ENCODE data around the gene SAFB2.

Gene SAFB2

DNA sequence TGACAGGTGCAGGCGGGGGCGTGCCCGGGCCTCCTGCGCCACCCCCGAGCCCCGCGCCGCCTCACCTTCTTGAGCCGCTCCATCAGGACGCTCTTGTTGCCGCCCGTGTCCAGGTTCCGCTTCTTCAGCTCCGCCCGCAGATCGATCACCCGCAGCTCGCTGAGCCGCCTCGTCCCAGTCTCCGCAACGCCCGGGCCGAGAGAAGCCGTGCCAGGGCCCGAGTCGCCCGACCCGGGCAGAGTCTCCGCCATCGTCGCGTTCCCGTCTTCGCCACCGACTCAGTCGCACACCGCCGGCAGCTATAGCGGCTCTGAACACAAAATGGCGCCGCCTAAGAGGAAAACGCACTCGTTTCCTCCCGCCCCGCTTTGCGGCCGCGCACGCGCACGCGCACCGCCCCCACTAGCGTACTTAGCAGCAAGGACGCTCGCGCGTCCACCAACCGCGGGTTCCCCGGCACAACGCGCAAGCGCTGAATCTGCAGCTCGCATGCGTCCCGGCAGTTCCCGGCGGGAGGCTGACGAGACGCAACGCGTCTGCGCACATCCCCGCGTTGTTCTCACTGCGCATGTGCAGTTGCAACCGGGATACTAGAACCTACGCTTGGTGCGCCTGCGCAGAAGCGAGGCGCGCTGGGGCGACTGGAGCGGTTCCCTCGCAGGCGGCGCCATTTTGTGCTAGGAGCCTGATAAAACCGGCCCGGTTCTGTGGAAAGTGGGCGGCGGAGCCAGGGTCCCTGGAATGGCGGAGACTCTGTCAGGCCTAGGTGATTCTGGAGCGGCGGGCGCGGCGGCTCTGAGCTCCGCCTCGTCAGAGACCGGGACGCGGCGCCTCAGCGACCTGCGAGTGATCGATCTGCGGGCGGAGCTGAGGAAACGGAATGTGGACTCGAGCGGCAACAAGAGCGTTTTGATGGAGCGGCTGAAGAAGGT is at the start of gene SAFB2, which contains the start of gene SAFB:
Gene SAFB2, minus strand, starts transcription at position 312 of the 932 bp plus-strand sequence. Its CDS starts 61 bp downstream, at position 251.
Gene SAFB, plus strand, starts transcription at position 619 of the 932 bp plus-strand sequence. Its CDS starts 123 bp downstream, at position 742.
- DNase-seq (ENCODE audit: low read depth in 2 of 2, low spot score in 1 of 2) = peak; percentile 98 to 99

DNA sequence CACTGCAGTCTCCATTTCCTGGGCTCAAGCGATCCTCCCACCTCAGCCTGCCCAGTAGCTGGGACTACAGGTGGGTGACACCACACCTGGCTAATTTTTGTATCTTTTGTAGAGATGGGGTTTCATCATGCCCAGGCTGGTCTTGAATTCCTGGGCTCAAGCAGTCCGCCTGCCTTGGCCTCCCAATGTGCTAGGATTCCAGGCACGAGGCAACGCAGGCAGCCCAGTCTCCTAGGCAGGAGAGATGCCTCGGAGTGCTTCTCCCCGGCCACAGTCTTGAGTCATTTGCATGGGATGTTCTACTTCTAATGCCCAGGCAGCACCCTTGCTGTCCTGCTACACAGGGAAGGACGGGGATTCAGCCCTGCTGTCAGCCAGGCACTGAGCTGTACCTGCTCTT is 49.0 kb upstream of the SAFB2 start:
- DNase-seq (ENCODE audit: low read depth in 2 of 2, low spot score in 1 of 2) = no peak

DNA sequence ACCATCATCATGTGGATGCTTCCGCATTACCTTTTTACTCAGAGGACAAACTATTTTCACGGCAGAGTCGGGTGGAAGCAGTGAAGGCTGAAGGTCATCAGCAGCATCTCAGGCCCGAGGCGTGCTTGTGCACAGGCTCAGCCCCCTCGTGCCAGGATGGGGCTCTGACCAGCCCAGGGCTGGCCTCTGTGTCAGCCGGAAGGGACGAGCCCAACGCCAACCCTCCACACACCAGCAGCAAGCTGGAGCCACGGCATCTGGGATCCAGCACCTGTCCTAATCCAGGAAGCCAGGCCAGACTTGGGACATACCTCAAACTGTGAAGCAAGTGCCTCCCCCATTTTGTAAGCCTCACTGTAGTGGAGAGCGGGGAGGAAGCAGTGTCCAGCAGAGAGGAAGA is 46.6 kb upstream of the SAFB2 start:
- no peak for DNase-seq (ENCODE audit: low read depth in 2 of 2, low spot score in 1 of 2)

DNA sequence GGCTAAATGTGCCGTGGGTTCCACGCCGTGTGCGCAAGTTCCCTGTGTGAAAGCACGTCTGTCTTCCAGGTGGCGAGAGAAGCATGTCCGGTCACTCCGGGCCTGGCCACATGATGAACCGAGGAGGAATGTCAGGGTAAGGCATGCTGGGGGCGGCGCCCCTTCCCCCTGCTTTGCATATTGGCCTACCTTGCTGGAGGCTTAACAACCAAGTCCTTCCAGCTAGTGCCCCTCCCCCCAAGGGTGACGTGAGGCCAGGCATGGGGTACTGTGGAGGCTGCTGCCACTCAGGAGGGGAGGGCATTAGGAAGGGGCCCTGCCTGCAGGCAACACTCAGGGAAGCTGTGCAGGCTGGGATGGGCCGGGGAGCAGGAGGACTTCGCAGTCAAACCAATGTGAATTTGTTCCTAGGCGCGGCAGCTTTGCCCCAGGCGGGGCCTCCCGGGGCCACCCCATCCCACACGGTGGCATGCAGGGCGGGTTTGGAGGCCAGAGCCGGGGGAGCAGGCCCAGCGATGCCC is 45.2 kb upstream of the SAFB2 start:
- no peak for DNase-seq (ENCODE audit: low read depth in 2 of 2, low spot score in 1 of 2)

DNA sequence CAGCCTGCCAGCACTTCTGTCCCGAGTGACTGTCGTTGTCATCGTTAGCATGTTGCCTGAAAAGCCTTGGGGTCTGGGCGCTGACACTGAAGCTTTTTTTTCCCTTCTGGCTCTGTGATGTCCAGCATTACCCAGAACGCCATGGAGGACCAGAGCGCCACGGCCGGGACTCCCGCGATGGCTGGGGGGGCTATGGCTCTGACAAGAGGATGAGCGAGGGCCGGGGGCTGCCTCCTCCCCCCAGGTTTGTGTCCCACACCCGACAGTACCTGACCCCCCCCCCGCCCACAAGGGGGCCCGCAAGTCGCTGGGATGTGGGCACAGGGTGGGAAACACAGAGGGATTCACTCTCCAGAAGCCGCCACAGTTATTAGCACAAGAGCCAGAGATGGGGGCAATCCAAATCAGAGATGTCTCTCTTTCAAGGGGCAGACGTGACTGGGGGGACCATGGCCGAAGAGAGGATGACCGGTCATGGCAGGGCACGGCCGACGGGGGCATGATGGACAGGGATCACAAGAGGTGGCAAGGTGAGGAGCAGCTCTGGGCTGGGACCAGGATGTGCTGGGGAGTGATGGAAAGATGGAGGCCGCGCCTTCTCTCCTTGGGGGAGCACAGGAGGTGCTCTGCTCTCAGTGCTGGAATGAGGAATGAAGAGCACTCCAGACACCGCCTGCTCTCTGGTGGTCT is 44.5 kb upstream of the SAFB2 start:
- DNase-seq (ENCODE audit: low read depth in 2 of 2, low spot score in 1 of 2) = no peak

DNA sequence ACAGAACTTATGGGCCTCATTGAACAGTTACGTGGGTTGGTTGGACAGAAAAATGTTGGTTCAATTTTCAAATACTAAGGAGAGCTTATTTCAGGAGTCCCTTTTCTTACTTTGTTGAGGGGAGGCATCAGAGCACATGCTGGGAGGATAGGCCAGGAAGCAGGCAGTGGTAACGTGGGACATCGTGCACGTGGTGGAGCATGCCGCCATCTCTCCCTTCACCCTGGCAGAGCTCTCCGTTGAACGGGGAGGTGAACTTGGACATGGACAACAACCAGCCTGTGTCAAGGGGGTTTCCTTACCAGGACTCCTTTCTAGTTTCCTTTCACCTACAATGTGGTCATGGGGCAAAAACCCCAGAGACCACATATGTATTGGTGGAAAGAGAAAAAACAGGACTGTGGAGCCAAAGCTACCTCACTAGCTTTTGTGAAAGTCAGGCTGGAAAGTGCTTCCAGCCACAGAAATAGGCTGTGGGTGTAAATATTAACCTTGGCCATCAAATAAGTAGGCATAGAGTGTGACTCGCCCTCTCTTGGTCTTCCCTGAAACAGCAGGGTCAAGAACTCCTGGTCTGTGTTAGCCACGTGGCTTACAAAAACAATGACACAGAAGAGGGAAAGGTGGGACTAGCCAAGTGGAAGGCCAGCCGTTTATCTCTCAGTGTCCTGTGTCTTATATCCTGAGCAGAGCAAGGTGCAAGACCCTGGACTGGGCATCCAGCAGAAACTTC is 43.4 kb upstream of the SAFB2 start:
- no peak for DNase-seq (ENCODE audit: low read depth in 2 of 2, low spot score in 1 of 2)

DNA sequence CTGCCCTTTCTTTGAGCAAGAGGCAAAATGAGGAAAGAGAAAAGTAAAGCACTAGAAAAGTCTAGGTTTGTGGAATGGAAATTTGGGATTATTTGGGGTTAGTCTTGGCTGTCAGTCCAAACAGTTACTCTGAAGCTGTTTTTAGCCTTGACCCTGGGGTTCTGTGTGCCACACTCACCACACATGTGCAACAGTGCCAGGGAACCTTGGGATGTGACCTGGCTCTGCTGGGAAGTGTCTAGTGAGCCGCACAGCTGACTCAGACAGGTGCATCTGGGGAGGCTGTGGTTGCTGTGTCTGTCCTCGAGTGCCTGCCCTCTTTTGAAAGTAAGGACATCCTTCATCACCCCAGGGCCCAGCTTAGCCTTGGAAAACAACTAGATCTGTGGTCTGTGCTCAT is 41.9 kb upstream of the SAFB2 start:
- DNase-seq (ENCODE audit: low read depth in 2 of 2, low spot score in 1 of 2) = no peak

DNA sequence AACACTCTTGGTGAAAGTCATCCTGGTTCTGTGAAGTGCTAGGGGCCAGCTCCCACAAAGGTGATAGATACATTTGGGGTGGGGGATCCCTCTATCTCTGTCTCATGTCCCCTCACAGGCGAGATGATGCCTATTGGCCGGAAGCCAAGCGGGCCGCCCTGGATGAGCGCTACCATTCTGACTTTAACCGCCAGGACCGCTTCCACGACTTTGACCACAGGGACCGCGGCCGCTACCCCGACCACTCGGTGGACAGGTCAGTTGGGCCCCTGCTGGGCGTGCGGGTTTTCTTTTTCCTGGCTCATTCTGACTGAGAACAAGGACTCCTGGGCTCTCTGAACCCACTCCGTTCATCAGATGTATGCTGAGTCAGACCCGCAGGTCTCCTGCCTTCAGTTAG is 41.3 kb upstream of the SAFB2 start:
- DNase-seq (ENCODE audit: low read depth in 2 of 2, low spot score in 1 of 2) = no peak

DNA sequence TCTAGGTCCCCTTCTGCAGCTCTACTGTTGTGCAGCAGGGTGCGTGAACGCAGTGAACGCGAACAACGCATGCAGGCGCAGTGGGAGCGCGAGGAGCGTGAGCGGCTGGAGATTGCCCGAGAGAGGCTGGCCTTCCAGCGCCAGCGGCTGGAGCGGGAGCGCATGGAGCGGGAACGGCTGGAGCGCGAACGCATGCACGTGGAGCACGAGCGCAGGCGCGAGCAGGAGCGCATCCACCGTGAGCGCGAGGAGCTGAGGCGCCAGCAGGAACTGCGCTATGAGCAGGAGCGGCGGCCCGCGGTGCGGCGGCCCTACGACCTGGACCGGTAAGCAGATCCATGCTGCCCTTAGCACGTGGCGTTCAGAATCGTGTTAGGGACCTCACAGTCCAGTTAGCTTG is 38.9 kb upstream of the SAFB2 start:
- DNase-seq (ENCODE audit: low read depth in 2 of 2, low spot score in 1 of 2) = no peak

DNA sequence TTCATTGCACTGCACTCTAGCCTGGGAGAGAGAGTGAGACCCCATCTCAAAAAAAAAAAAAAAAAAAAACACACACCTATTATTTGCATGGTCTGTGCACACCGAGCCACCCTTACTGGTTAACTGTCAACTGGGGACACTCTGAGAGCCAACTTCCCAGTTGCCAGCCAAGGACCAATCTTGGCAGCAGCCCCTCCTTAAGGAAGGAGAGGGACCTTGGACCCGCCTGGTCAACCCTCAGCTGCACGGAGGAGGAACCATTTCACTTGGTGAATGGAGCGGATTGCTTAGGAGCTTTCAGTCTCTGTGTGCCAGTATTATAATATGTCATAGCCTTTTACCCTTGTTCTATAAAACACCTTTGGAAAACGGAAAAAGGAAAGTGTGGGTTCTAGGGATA is 32.8 kb upstream of the SAFB2 start:
- no peak for DNase-seq (ENCODE audit: low read depth in 2 of 2, low spot score in 1 of 2)

DNA sequence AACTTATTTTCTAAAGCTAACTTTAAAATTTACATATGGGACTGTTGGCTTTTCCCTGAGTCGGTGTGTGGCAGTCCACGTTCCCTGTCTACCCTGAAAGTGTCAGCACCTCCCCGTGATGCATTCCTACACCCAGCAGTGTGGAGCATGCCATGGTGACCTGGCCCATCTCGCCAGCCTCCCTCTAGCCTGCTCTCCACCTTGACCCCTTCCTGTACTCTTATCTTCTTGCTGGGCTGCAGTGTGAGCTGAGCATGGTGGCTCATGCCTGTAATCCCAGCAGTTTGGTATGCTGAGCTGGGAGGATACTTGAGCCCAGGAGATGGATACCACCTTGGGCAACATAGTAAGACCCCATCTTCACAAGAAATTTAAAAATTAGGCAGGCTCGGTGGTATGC is 32.4 kb upstream of the SAFB2 start:
- no peak for DNase-seq (ENCODE audit: low read depth in 2 of 2, low spot score in 1 of 2)

DNA sequence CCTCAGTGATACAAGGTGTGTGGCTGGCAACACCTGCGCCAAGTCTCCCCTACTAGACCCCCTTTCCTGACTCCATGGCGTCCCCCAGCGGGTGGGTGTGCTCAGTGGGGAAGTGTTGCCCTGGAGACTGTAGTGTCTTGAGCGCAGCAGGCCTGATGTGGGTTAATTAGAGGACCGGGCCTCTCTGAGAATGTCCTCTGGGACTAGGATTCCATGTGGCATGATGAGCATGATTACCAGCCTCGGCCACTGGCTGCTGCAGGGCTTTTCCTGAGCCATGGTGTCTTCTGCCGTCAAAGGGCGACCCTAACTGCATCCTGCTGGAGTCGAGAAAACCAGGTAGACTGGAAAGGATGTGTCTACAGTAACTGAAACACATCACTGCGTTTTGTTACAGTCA is 29.7 kb upstream of the SAFB2 start:
- no peak for DNase-seq (ENCODE audit: low read depth in 2 of 2, low spot score in 1 of 2)

DNA sequence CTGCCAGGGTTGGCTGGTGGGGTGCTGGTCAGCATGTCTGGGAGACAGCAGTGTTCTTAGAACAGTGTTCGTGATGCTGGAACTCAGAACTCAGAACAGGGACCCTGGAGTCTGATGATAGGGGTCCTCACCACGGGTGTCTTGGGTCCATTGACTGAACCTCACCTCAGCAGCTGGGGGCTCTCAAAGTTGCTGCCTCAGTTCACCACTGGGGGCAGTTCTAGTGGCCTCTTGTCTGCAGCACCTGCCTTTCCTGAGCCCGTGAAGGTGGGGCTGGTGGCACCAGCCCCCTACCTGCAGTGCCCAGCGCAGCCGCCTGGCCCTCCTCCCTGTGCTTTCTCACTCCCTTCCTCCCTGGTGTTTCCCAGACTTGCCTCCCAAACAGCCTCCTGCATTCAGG is 28.8 kb upstream of the SAFB2 start:
- no peak for DNase-seq (ENCODE audit: low read depth in 2 of 2, low spot score in 1 of 2)

DNA sequence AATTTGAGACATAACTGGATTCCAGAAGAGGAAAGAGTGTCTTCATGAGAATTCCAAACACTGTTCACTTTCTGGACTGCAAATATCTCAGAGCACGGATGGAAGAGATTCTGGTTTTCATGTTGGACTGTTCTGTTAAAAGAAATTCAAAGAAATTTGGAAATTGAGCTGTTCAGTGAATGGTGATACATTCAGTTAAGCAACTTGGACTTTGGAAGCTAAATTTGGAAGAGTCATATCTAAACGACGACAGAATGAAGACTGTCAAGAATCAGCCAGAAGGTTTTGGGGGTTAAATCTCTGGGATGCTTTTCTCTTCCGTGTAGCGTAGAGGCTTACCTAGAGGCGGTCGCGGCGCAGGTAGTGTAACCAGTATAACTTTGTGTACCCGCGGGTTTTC is 25.9 kb upstream of the SAFB2 start:
- no peak for DNase-seq (ENCODE audit: low read depth in 2 of 2, low spot score in 1 of 2)

DNA sequence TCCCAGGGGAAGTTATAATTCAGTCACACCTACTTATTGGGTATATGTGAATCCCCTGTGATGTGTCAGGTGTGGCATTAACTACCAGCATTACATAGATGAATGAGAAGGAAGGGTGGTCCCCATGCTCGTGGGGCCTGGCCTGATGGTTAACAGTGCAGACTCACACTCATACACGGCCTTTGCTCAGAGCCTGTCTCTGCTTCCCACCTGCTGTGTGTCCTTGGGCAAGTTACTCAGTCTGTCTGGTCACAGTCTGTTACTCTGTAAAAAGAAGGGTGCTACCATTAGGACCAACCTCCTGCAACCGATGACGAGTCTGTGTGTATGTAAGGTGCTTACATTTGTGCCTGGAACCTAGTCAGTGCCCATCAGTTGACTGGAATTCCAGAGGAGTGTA is 24.1 kb upstream of the SAFB2 start:
- DNase-seq (ENCODE audit: low read depth in 2 of 2, low spot score in 1 of 2) = no peak

DNA sequence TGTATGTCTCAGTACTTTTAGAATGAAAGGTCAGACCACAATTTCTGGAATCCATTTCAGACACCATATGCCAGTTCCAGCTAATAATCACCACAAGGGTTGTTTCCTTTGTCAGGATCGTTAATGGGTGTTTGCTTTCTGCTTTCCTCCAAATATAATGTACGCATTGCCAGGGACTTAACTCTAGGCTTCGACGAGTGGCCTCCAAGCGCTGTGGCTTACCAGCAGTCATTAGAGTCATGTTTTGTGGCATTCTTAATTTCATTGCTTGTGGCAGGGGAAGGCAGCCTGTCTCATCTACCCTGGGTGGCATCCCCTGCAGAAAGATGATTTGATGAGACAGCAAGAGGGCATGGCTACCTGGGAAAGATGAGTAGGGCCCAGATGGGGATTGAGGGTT is 22.8 kb upstream of the SAFB2 start:
- no peak for DNase-seq (ENCODE audit: low read depth in 2 of 2, low spot score in 1 of 2)

DNA sequence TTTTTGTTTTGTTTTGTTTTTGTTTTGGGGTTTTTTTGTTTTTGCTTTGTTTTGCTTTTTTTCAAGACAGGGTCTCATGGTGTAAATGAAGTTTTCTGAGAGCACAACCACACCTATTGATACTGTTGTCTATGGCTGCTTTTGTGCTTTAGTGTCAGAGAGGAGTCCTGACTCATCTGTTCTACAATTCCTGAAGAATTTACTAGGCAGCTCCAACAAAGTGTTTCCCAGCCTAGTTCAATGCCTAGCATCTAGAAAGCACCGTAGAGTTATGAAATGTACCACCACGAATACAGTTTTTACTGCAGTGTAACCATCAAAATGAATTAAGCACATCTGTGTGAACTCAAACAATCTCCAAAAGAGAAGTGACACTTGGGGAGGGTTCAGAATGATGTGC is 21.5 kb upstream of the SAFB2 start:
- DNase-seq (ENCODE audit: low read depth in 2 of 2, low spot score in 1 of 2) = no peak

DNA sequence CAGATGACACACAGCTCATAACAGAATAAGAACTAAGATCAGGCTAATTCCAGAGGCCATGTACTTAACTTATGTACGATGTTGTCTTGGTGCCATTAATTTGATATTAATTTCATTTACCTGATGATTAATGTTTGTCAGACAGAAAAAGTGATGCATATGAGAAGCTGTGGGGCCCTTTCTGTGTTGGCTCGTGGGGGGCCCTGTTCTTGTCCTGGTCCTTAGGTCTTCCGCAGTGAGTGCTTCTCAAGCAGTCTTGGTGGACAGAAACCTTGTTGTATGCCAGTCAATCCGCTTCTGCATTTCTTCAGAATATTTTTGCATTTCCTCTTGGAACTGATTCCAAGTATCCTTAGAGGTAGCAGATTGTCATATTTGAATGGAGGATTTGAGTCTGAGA is 20.5 kb upstream of the SAFB2 start:
- no peak for DNase-seq (ENCODE audit: low read depth in 2 of 2, low spot score in 1 of 2)

DNA sequence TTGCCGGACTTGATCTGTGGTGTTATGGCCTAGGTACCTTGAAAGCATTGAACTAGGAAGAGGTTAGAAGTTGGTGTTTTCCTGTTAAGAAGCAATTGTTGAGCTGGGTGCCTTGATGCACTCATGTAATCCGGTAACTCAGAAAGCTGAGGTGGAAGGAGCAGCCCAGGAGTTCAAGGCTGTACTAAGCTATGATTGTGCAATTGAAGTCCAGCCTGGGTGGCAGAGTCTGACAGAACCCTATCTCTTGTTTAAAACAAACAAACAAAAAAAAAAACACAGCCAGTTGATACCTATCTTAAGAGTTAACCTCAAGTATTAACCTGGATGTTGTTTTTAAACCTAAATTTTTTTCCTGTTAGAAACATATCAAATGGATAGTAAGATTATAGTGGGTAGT is 19.6 kb upstream of the SAFB2 start:
- no peak for DNase-seq (ENCODE audit: low read depth in 2 of 2, low spot score in 1 of 2)

DNA sequence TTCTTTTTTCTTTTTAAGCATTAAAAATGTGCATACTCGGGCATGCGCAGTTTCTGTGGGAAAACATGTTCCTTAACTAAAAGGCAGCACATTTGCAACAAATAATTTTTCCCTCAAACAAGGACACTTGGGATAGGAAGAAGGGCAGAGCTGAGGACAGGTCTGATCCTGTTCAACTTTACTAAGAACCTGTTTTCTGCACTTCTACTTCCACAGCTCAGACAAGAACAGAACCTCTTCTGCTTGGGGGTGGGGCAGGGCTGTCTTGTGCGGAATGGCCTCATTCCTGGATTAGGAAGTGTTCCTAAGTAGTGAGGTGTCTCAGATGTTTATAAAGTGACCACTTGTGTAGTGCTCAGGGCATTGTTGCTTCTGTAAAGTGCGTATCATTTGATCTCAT is 18.6 kb upstream of the SAFB2 start:
- DNase-seq (ENCODE audit: low read depth in 2 of 2, low spot score in 1 of 2) = no peak

DNA sequence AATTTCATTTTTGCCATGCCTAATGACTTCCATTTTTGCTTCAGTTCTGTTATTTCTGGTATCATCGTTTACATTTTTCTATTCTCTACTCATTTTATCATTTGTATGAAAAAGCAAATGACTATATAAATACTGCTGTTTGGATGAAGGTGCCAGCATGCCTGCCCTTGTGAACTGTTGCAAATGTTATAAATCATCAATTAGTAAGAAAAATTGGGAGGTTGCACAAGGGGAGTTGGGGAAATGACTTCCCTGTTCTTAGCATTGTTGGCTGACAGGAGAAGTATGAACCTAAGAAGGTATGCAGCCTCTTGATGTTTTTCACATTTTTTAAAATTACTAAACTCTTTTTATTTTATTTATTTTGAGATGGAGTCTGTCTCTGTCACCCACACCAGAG is 15.4 kb upstream of the SAFB2 start:
- no peak for DNase-seq (ENCODE audit: low read depth in 2 of 2, low spot score in 1 of 2)

DNA sequence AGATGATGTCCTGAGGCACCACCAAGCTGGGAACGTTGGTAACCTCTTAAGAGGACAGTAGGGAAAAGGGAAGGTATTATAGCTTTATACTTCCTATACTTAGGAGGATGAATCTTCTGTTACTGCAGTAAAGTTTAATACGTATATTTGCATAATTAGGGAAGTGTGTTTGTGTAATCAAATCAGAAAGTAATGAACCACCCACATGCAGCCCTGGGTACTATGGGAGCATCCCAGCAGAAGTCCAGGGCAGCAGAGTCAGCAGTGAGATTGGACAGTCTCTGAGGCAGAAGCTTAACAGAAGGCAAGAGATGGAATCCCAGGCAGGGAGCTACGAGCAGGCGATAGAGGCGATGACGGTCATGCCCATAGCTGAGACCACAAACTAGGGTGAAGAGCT is 12.9 kb upstream of the SAFB2 start:
- DNase-seq (ENCODE audit: low read depth in 2 of 2, low spot score in 1 of 2) = no peak

Measured in stimulated activated CD8-positive, alpha-beta memory T cell treated with anti-CD3 and anti-CD28 coated beads, Interleukin-4, amount 100 ng/mL, for 1 hour (primary cell).